ENCODE measurements around the gene KIF19. TPM values are rescaled to one million over a fixed set of nuclear protein-coding genes. Genes with fewer than 3 reads are reported as not detected.

KIF19 gene
- total and polyA plus RNA-seq, 2 of the 4 experiments (the other 2 are of a cell fraction) = not detected

DNA sequence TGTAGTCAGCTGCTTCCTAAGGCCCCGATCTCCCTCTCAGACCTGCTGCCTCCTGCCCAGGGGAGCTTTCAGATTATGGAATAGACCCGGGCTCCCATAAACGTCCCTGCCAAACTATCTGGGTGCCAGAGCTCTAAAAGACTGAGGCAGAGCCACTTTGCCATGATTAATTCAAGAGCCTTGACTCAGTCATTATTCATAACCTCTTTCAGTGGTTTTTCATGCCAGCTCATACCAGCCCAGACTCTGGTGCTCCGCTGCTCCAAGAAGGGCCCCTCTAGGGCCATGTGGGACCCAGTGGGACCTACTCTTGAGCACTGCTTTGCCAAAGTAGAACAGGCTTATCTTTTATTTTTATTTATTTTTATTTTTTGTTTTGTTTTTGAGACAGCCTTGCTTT, 28.1 kb upstream of the KIF19 start:
- Histone ChIP-seq H3K27me3 (ENCODE audit: control insufficient read depth, insufficient read depth, low read length) (no peaks in the 10 kb centered on the region; the same call in 1 of the 2 replicates), H4K20me1 (ENCODE audit: insufficient read depth, low read length) (no peaks in the 10 kb centered on the region), H2AK5ac (ENCODE audit: low read depth, low read length) (no peak overlapping the region), H3K4me2 (ENCODE audit: low read depth, low read length) (no peak overlapping the region), H4K91ac (ENCODE audit: insufficient read depth, low read depth, low read length) (no peak overlapping the region), H4K5ac (ENCODE audit: low read depth, low read length) (no peak overlapping the region), H3K4me1 (ENCODE audit: control insufficient read depth, insufficient read depth, low read length) (no peaks in the 10 kb centered on the region), H2AK9ac (replicated peaks; ENCODE audit: low read depth, low read length, poor library complexity) (no peak overlapping the region), H3K18ac (ENCODE audit: low read depth, low read length) (no peak overlapping the region), H3K79me1 (ENCODE audit: low read depth in 1 of 2, low read length in 2 of 2) (no peaks in the 10 kb centered on the region), H2BK120ac (ENCODE audit: low read depth, low read length) (no peak overlapping the region), H2BK15ac (ENCODE audit: low read depth, low read length) (no peak overlapping the region), H3K27ac (ENCODE audit: insufficient read depth, low read length) (no peak overlapping the region), H2BK5ac (ENCODE audit: low read depth, low read length, poor library complexity, severe bottlenecking) (no peak overlapping the region), H2AFZ (replicated peaks; ENCODE audit: low read length, poor library complexity) (no peak overlapping the region), H3K14ac (replicated peaks; ENCODE audit: low read depth, low read length) (no peak overlapping the region), H3K9me1 (ENCODE audit: insufficient read depth, low read length) (no peaks in the 10 kb centered on the region), H3K4me3 (ENCODE audit: insufficient read depth, low read depth, low read length) (no peak overlapping the region), H3K9ac (ENCODE audit: low read depth, low read length) (no peak overlapping the region), H2BK20ac (ENCODE audit: low read depth, low read length) (no peak overlapping the region), H3K9me3 (ENCODE audit: control insufficient read depth, insufficient read depth, low read length) (no peaks in the 10 kb centered on the region), H3K23ac (ENCODE audit: low read depth, low read length) (no peak overlapping the region), H3K36me3 (ENCODE audit: control insufficient read depth, insufficient read depth, low read length) (no peaks in the 10 kb centered on the region), H4K8ac (ENCODE audit: low read depth in 2 of 2, low read length in 2 of 2) (no peak overlapping the region), H3K4ac (ENCODE audit: low read depth, low read length) (no peak overlapping the region), H3K56ac (ENCODE audit: extremely low read depth, insufficient read depth, low read length) (no peak overlapping the region)
- TF ChIP-seq POLR2A (IDR thresholded peaks at IDR 0.05; ENCODE audit: low read depth, low read length) (no peak), RFX5 (IDR thresholded peaks at IDR 0.05; ENCODE audit: low read depth, low read length) (no peak), MXI1 (IDR thresholded peaks at IDR 0.05; ENCODE audit: borderline replicate concordance, low read depth, low read length) (no peak), MAZ (IDR thresholded peaks at IDR 0.05; ENCODE audit: borderline replicate concordance, low read depth, low read length) (no peak), RCOR1 (IDR thresholded peaks at IDR 0.05; ENCODE audit: insufficient replicate concordance, low read length) (no peak)
- POLR2A ChIA-PET (ENCODE audit: unreplicated experiment) = no interaction called here
- ATAC-seq (ENCODE audit: low read depth) = no peak
- intact Hi-C loops (cut with micrococcal nuclease) = no loop called here
- CTCF ChIA-PET = no interaction called here
- in situ Hi-C loops (cut with MboI; ENCODE audit: low sequenced_read_pairs) = no loop called here
- WGBS, 2 experiments (ENCODE audit: extremely low coverage in 2 of 2, insufficient read length in 1 of 2) = no CpG with 5 or more reads among the region's 4 CpGs
- dilution Hi-C loops (cut with HindIII; ENCODE audit: low sequenced_read_pairs, unreplicated experiment) = no loop called here
- no TSS peak for BruUV-seq (replicated peaks)
- no peak for DNase-seq
